Kidney (tissue), 22 donors: ENCODE measurements around the gene COL25A1. TPM values are rescaled to one million over a fixed set of nuclear protein-coding genes. Genes with fewer than 3 reads are reported as not detected.
A peak's percentile ranks its signal among the peaks of the same experiment; 100 is the strongest.

Experiments used
- DNase-seq, 5 donors: peaks; one replicate each; pipeline ENCODE4 v3.0.0-alpha.2; 2013 to 2020
- FAIRE-seq: peaks from 2 replicates; lab custom pipeline; 2012; peaks lifted over from hg19 to GRCh38; lab: Jason Lieb, UNC
- H3K27ac ChIP-seq, 2 donors: one replicate each; pipeline ENCODE4 v1.7.0; 2013; ENCODE audit warnings: low read depth in 2 of 2, low read length in 2 of 2, inconsistent platforms in 1 of 2
- H3K27me3 ChIP-seq: one replicate; pipeline ENCODE4 v1.7.1; 2013; ENCODE audit warnings: low read length, inconsistent platforms; ENCODE audit not compliant: control insufficient read depth, insufficient read depth
- H3K36me3 ChIP-seq, 3 donors: one replicate each; pipeline versions ENCODE4 v1.7.0 to v1.7.1; 2013; ENCODE audit warnings: low read length in 3 of 3, control low read depth in 1 of 3, inconsistent platforms in 1 of 3; ENCODE audit not compliant: insufficient read depth in 3 of 3, control insufficient read depth in 2 of 3
- H3K4me1 ChIP-seq, 3 donors: one replicate each; pipeline versions ENCODE4 v1.7.0 to v1.7.1; 2013; ENCODE audit warnings: low read length in 3 of 3, inconsistent platforms in 1 of 3, low read depth in 1 of 3; ENCODE audit not compliant: control insufficient read depth in 2 of 3, insufficient read depth in 2 of 3
- H3K4me3 ChIP-seq, 3 donors: one replicate each; pipeline versions ENCODE4 v1.7.0 to v1.8.1; 2013; ENCODE audit warnings: low read length in 3 of 3, control low read depth in 1 of 3, inconsistent platforms in 1 of 3
- H3K9ac ChIP-seq, 3 donors: one replicate each; pipeline versions ENCODE4 v1.7.0 to v1.7.1; 2013; ENCODE audit warnings: low read length in 3 of 3, control low read depth in 1 of 3, inconsistent platforms in 1 of 3
- H3K9me3 ChIP-seq, 3 donors: one replicate each; pipeline versions ENCODE4 v1.7.0 to v1.7.1; 2013; ENCODE audit warnings: low read length in 3 of 3, control low read depth in 1 of 3, inconsistent platforms in 1 of 3; ENCODE audit not compliant: control insufficient read depth in 2 of 3, insufficient read depth in 1 of 3
- intact Hi-C: fragments of 100-400 bp; cut with DNase I; formaldehyde crosslinking; loops from one replicate; pipeline ENCODE4 v1.11.1; 2022
- long read RNA-seq, 10 donors: library from polyadenylated mRNA in 1 of 10; unstranded in 1 of 10; transcript quantifications; one replicate each; pipeline ENCODE4 v2.0.0 and lab custom pipeline, GENCODE V29; 2021 to 2026
- polyA plus RNA-seq: library from polyadenylated mRNA; stranded (reverse); fragments of 350-450 nt; fragmentation: Illumina TruSeq; extraction: RNeasy Lipid Tissue Mini Kit (QIAGEN cat#74804); gene quantifications from one replicate; pipeline ENCODE4 v1.2.3, GENCODE V29; 2014; ENCODE audit warnings: low read depth, low replicate concordance; ENCODE audit not compliant: insufficient read depth
- total RNA-seq: library from RNA; stranded (reverse); fragmentation: NEBNext Ultra II Directional; extraction: Animal tissue kit (Norgen Biotek cat#: 25700); gene quantifications from one replicate; pipeline ENCODE4 v1.2.1, GENCODE V29; 2021
- TF ChIP-seq, protein P1 (sequence below): IDR thresholded peaks from 3 replicates; pipeline ENCODE4 v1.5.1; 2012; ENCODE audit warnings: mild to moderate bottlenecking, moderate library complexity, borderline replicate concordance; ENCODE audit not compliant: insufficient read depth; ENCODE audit errors: extremely low read depth
- donor health status: control.
- donor health status: control.
- donor health status: control.
- donor health status: control.
- donor health status: control.
- donor health status: DM: yes; HTN: yes; CAD: no.
- donor health status: Normal renal cell carcinoma (clear cell type).

The COL25A1 gene
- total RNA-seq (2.3 TPM), polyA plus RNA-seq (0.52 TPM)
- long read RNA-seq, donor 1, result 0 reads
- long read RNA-seq, donor 2, result 0 reads
- long read RNA-seq, donor 3, result 0 reads
- long read RNA-seq, donor 4, result 0 reads
- long read RNA-seq, donor 5, result 0 reads
- long read RNA-seq, donor 6, result 0 reads
- long read RNA-seq, donor 7, result 0 reads
- long read RNA-seq, donor 8, result 0 reads
- long read RNA-seq, donor 9, result 0 reads
- long read RNA-seq, donor 10, result 0 reads

DNA sequence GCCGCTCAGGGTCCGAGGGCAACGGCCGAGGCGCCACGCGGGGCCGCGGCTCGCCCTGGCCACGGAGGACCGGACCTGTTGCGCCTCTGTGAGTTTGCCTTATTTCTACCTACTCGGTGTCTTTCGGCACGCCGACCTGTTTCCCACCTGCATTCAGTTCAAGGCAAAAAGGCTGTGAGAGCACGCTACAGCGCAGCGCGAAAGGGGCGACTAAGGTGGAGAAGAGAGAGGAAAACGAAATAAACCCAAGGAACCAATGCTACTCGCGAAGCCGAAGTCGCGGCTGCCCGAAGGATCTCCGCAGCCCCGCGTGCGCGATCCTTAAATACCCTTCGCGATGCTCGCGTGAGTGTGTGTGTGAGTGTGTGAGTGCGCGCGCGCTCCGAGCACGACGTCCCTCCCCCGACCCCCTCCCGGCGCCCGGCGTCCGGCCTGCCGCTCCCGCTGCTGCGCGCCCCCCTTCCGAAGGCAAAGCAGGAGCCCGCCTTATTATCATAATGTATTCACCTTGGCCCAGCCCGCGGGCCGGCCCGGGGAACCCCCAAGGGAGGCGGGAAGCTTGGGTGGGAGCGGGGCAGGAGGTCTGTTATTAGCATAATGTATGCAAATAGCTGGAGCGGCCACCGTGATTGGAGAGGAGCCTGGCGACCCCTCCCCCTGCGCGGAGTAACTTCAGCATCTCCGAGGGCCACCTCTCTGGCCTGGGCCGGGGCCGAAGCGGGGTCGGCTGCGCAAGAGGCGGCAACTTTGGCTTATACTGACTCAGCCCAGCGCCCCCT, at the start of gene COL25A1:
Gene COL25A1 (minus strand): TSS at position 298 of the 779 bp plus-strand sequence.
- H3K4me1 ChIP-seq, result peaks cover 0 to 6% (median 0%) of the 10 kb centered on the region in 3 donors
- DNase-seq (peak; percentile 86 to 96 (median 95)), FAIRE-seq (no peak)
- TF ChIP-seq, protein P1, sequence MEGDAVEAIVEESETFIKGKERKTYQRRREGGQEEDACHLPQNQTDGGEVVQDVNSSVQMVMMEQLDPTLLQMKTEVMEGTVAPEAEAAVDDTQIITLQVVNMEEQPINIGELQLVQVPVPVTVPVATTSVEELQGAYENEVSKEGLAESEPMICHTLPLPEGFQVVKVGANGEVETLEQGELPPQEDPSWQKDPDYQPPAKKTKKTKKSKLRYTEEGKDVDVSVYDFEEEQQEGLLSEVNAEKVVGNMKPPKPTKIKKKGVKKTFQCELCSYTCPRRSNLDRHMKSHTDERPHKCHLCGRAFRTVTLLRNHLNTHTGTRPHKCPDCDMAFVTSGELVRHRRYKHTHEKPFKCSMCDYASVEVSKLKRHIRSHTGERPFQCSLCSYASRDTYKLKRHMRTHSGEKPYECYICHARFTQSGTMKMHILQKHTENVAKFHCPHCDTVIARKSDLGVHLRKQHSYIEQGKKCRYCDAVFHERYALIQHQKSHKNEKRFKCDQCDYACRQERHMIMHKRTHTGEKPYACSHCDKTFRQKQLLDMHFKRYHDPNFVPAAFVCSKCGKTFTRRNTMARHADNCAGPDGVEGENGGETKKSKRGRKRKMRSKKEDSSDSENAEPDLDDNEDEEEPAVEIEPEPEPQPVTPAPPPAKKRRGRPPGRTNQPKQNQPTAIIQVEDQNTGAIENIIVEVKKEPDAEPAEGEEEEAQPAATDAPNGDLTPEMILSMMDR, result no peak
- no peak within 1 kb of the TSS for H3K27ac ChIP-seq
- no peaks in the 10 kb centered on the region for H3K27me3 ChIP-seq
- peak within 1 kb of the TSS; percentile 59 to 82 (median 75) for H3K4me3 ChIP-seq
- no peaks in the 10 kb centered on the region for H3K36me3 ChIP-seq
- peak within 1 kb of the TSS in 1 of 3 donors; percentile 82 for H3K9ac ChIP-seq
- intact Hi-C loops, result no loop called here
- no peaks in the 10 kb centered on the region for H3K9me3 ChIP-seq

DNA sequence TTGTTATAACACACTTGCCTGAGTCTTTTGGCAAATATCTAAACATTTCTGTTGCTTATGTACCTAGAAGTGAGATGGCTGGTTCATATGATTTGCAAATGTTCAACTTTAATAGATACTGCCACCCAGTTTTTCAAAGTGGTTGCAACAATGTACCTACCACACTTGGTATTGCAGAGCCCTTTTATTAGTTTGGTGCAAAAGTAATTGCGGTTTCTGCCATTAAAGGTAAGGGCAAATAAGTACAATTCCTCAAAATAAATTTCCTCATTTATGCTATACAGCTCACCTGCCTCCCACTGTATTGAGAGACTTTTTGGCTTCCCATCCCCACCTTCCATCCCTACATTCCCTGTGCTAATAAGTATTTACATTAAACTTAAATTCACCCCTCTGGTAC, 47.7 kb upstream of the COL25A1 start:
- FAIRE-seq (no peak), DNase-seq (no peak)
- TF ChIP-seq, protein P1, result no peak
- no peak overlapping the region for H3K9ac ChIP-seq
- no peak overlapping the region for H3K4me3 ChIP-seq
- peaks cover 0 to 4% (median 0%) of the 10 kb centered on the region in 3 donors for H3K9me3 ChIP-seq
- H3K27me3 ChIP-seq, result no peaks in the 10 kb centered on the region
- H3K4me1 ChIP-seq, result no peaks in the 10 kb centered on the region
- no peak overlapping the region for H3K27ac ChIP-seq
- intact Hi-C loops, result no loop called here
- H3K36me3 ChIP-seq, result no peaks in the 10 kb centered on the region

DNA sequence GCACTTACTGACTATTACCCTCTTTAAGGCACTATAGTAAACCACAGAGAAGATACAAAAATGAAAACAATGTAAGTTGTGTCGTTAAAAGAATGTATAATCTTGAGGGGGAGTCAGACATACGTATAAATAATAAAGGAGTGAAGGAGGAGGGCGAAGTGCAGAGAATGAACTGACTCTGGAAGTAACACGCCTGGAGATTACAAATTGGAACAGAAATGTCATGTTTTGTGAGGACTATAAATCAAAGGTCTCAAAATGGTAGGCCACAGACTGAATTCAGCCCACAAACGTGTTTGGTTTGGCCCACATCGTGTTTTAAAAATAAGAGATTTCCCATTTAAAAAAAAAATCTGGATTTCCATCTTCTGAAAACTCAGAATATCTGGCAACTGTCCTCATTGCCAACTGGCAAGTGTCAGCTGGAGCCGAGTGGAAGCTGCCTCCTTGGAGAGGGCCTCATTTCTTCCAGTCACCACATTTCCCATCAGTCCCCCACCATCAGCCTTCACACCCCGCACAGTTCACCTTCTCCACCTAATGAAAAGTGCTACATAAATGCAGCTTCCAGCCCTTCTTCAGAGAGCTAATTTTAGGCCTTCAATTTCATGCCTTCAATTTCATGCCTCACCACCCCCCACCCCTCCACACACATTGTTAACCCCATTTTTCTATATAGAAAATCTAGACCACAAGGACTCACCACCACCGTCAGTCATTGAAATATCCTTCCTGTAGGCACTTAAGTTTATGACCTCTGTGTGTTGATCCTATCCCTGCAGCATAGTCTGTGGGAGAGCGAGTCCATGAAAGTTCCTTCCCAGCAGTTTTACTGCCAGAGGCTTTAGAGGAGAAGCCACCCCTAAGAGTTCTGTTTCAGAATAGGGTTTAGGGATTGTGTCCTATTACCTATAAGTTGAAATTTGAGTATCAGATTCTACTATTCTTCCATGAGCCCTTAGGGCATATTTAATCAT, 32.0 kb upstream of the COL25A1 start:
- Histone ChIP-seq H3K4me3 (no peak overlapping the region), H3K36me3 (no peaks in the 10 kb centered on the region), H3K9me3 (no peaks in the 10 kb centered on the region), H3K9ac (no peak overlapping the region), H3K4me1 (no peaks in the 10 kb centered on the region), H3K27ac (no peak overlapping the region), H3K27me3 (no peaks in the 10 kb centered on the region)
- intact Hi-C loops, result no loop called here
- TF ChIP-seq, protein P1, result no peak
- DNase-seq, result peak in 2 of 5 donors; percentile 28 to 42
- no peak for FAIRE-seq
